Kidney capillary endothelial cell (primary cell): Measurements from ENCODE around the gene DRICH1.
"Not testable (repeated sequence)": the region's sequence is repeated elsewhere in the genome, so short reads cannot be mapped to it uniquely, and the experiment has no call there.

Source experiments
- DNase-seq: peaks from one replicate; pipeline ENCODE4 v3.0.0-alpha.2; 2018; ENCODE audit warnings: low spot score

The DRICH1 gene

GRCh38 chr22:23598805-23599518 lies 33.2 kb downstream of the DRICH1 start:
- no peak for DNase-seq

- not testable (repeated sequence) for DNase-seq
These were observed 34.4 kb downstream of the DRICH1 start for GRCh38 chr22:23597576-23598268.

GRCh38 chr22:23595904-23596303 lies 36.2 kb downstream of the DRICH1 start:
- DNase-seq = not testable (repeated sequence)

- no peak for DNase-seq
These were observed 40.3 kb downstream of the DRICH1 start for GRCh38 chr22:23591846-23592245.

GRCh38 chr22:23591201-23591791 lies 40.8 kb downstream of the DRICH1 start:
- peak; percentile 29 for DNase-seq

GRCh38 chr22:23583836-23584235 lies 48.3 kb downstream of the DRICH1 start:
- DNase-seq = no peak

GRCh38 chr22:23583153-23583552 lies 49.0 kb downstream of the DRICH1 start:
- no peak for DNase-seq

GRCh38 chr22:23581260-23581650 lies 50.9 kb downstream of the DRICH1 start:
- no peak for DNase-seq

- DNase-seq = no peak
These were observed 51.4 kb downstream of the DRICH1 start for GRCh38 chr22:23580576-23581259.

- DNase-seq = no peak
These were observed 52.1 kb downstream of the DRICH1 start, which contains the start of gene IGLL1 for GRCh38 chr22:23579870-23580575. TSS of gene IGLL1 (minus strand) at chr22:23580290. CDS start at chr22:23580190, 100 bp downstream.

- DNase-seq = no peak
These were observed 52.8 kb downstream of the DRICH1 start for GRCh38 chr22:23579280-23579679.

- no peak for DNase-seq
These were observed 53.8 kb downstream of the DRICH1 start for GRCh38 chr22:23578306-23578705.

GRCh38 chr22:23576681-23577080 lies 55.4 kb downstream of the DRICH1 start:
- no peak for DNase-seq

- DNase-seq = no peak
These were observed 56.5 kb downstream of the DRICH1 start for GRCh38 chr22:23575601-23576000.

- no peak for DNase-seq
These were observed 57.2 kb downstream of the DRICH1 start for GRCh38 chr22:23574877-23575276.

GRCh38 chr22:23574371-23574811 lies 57.7 kb downstream of the DRICH1 start:
- no peak for DNase-seq

GRCh38 chr22:23573701-23574235 lies 58.4 kb downstream of the DRICH1 start:
- not testable (repeated sequence) for DNase-seq

GRCh38 chr22:23573106-23573505 lies 59.0 kb downstream of the DRICH1 start:
- not testable (repeated sequence) for DNase-seq

GRCh38 chr22:23571486-23571885 lies 60.6 kb downstream of the DRICH1 start:
- no peak for DNase-seq

GRCh38 chr22:23570681-23571080 lies 61.4 kb downstream of the DRICH1 start:
- DNase-seq = no peak

GRCh38 chr22:23569716-23570115 lies 62.4 kb downstream of the DRICH1 start:
- DNase-seq = no peak
